NB4 (cell line): Measurements from ENCODE around the gene KIAA0040.

Source experiments
- DNase-seq: peaks from one replicate; pipeline ENCODE4 v3.0.0; 2010; ENCODE audit warnings: low read depth
- H3K4me3 ChIP-seq: one replicate; pipeline ENCODE4 v1.5.1; 2011; ENCODE audit warnings: mild to moderate bottlenecking, low read depth, low read length, moderate library complexity
- CTCF ChIP-seq: IDR thresholded peaks from one replicate; pipeline ENCODE4 v1.5.1; 2012; ENCODE audit warnings: low read depth, low read length
- MAX ChIP-seq: IDR thresholded peaks from 2 replicates; pipeline ENCODE4 v1.6.1; 2011; ENCODE audit warnings: low read depth, low read length
- MYC ChIP-seq: IDR thresholded peaks from 2 replicates; pipeline ENCODE4 v1.6.1; 2011; ENCODE audit warnings: low read depth, low read length
- POLR2A ChIP-seq: IDR thresholded peaks from 2 replicates; pipeline ENCODE4 v1.6.1; 2011; ENCODE audit warnings: mild to moderate bottlenecking; ENCODE audit not compliant: insufficient read length; ENCODE audit errors: extremely low read depth

The KIAA0040 gene

GRCh38 chr1:175192630-175193526, at the start of gene KIAA0040:
TSS of gene KIAA0040 (minus strand) at chr1:175192776. CDS start at chr1:175161013, 31,763 bp downstream.
- H3K4me3 ChIP-seq: peak within 1 kb of the TSS; percentile 52
- peak; percentile 64 for DNase-seq
- TF ChIP-seq MAX (no peak), CTCF (no peak), MYC (no peak), POLR2A (no peak)

GRCh38 chr1:175237389-175237788, 44.8 kb upstream of the KIAA0040 start:
- no peak for DNase-seq
- no peak overlapping the region for H3K4me3 ChIP-seq
- TF ChIP-seq MAX (no peak), MYC (no peak), POLR2A (no peak), CTCF (no peak)

- TF ChIP-seq MAX: no peak
- DNase-seq: no peak
- H3K4me3 ChIP-seq: no peak overlapping the region
Measured at GRCh38 chr1:175234639-175235038, 42.1 kb upstream of the KIAA0040 start.

GRCh38 chr1:175232335-175232734, 39.8 kb upstream of the KIAA0040 start:
- no peak overlapping the region for H3K4me3 ChIP-seq
- no peak for DNase-seq
- TF ChIP-seq MYC (no peak), POLR2A (no peak), CTCF (no peak), MAX (no peak)

- no peak for DNase-seq
- no peak overlapping the region for H3K4me3 ChIP-seq
- no peak for TF ChIP-seq POLR2A
- no peak for TF ChIP-seq MAX
- TF ChIP-seq MYC: no peak
- TF ChIP-seq CTCF: no peak
Measured at GRCh38 chr1:175225805-175226129, 33.2 kb upstream of the KIAA0040 start.

- TF ChIP-seq MAX: no peak
- no peak for TF ChIP-seq CTCF
- no peak for TF ChIP-seq POLR2A
- TF ChIP-seq MYC: no peak
- H3K4me3 ChIP-seq: no peak overlapping the region
- no peak for DNase-seq
Measured at GRCh38 chr1:175222296-175222938, 29.8 kb upstream of the KIAA0040 start.
